ENCODE data around the gene EVA1A.
"Not testable (repeated sequence)": the region's sequence is repeated elsewhere in the genome, so short reads cannot be mapped to it uniquely, and the experiment has no call there.

The EVA1A gene

DNA sequence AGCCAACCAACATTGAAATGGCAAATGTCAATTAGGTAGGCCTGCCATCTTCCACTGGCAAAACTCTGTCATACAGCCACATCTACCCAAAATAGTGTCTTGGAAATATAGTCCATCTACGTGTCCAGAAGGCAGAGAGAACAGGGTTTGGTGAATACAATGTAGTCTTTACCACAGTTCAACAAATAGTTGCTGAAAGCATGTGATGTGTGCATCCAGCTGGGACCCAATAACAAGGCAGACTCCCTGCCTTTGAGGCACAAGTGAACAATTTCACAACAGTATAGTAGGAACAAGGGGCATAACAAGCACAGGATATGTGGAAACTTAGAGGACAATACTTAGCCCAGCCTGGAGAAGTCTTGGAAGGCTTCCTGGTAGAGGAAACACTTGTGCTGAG is 72.6 kb downstream of the EVA1A start:
- TF ChIP-seq, protein P1, sequence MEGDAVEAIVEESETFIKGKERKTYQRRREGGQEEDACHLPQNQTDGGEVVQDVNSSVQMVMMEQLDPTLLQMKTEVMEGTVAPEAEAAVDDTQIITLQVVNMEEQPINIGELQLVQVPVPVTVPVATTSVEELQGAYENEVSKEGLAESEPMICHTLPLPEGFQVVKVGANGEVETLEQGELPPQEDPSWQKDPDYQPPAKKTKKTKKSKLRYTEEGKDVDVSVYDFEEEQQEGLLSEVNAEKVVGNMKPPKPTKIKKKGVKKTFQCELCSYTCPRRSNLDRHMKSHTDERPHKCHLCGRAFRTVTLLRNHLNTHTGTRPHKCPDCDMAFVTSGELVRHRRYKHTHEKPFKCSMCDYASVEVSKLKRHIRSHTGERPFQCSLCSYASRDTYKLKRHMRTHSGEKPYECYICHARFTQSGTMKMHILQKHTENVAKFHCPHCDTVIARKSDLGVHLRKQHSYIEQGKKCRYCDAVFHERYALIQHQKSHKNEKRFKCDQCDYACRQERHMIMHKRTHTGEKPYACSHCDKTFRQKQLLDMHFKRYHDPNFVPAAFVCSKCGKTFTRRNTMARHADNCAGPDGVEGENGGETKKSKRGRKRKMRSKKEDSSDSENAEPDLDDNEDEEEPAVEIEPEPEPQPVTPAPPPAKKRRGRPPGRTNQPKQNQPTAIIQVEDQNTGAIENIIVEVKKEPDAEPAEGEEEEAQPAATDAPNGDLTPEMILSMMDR (IDR thresholded peaks at IDR 0.05; ENCODE audit: extremely low read depth, insufficient read depth, missing control alignments) = no peak
- in situ Hi-C loops (cut with MboI; ENCODE audit: low pct_unique_long_range_greater_than_20kb, low sequenced_read_pairs, unreplicated experiment) = no loop called here
- DNase-seq (ENCODE audit: low spot score) = no peak

DNA sequence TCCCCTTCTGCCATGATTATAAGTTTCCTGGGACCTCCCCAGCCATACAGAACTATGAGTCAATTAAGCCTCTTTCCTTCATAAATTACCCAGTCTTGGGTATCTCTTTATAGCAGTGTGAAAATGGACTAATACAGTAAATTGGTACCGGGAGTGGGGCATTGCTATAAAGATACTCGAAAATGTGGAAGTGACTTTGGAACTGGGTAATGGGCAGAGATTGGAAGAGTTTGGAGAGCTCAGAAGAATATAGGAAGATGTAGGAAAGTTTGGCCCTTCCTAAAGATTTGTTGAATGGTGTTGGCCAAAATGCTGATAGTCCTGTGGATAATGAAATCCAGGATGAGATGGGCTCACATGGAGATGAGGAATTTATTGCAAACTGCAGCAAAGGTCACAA is 74.0 kb downstream of the EVA1A start:
- DNase-seq (ENCODE audit: low spot score); in situ Hi-C loops (cut with MboI; ENCODE audit: low pct_unique_long_range_greater_than_20kb, low sequenced_read_pairs, unreplicated experiment): not testable (repeated sequence)

DNA sequence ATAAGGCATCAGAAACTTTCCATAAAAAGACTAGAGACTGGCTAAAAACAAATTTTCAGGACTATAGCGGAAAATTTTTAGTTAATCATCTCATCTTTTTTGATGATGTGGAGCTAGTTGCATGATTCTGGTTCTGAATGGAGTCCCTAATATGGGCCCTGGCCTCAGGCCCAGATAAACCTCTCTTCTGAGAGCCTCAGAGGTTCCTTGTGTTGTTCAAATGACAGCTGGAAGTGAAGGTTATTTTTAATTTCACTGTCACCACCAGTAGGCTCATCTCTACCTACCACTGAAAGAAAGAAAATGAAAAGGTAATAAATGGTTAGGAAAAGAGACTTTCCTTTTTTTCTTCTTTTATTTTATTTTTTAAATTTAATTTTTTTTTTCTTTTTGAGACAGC is 75.9 kb downstream of the EVA1A start:
- TF ChIP-seq, protein P1 (IDR thresholded peaks at IDR 0.05; ENCODE audit: extremely low read depth, insufficient read depth, missing control alignments) = no peak
- in situ Hi-C loops (cut with MboI; ENCODE audit: low pct_unique_long_range_greater_than_20kb, low sequenced_read_pairs, unreplicated experiment) = no loop called here
- no peak for DNase-seq (ENCODE audit: low spot score)

GRCh38 chr2:75483878-75484277 is 76.9 kb downstream of the EVA1A start:
- TF ChIP-seq, protein P1 (IDR thresholded peaks at IDR 0.05; ENCODE audit: extremely low read depth, insufficient read depth, missing control alignments) = no peak
- no peak for DNase-seq (ENCODE audit: low spot score)
- in situ Hi-C loops (cut with MboI; ENCODE audit: low pct_unique_long_range_greater_than_20kb, low sequenced_read_pairs, unreplicated experiment) = no loop called here

GRCh38 chr2:75482398-75482797 is 78.3 kb downstream of the EVA1A start:
- in situ Hi-C loops (cut with MboI; ENCODE audit: low pct_unique_long_range_greater_than_20kb, low sequenced_read_pairs, unreplicated experiment) = no loop called here
- TF ChIP-seq, protein P1 (IDR thresholded peaks at IDR 0.05; ENCODE audit: extremely low read depth, insufficient read depth, missing control alignments) = no peak
- no peak for DNase-seq (ENCODE audit: low spot score)

DNA sequence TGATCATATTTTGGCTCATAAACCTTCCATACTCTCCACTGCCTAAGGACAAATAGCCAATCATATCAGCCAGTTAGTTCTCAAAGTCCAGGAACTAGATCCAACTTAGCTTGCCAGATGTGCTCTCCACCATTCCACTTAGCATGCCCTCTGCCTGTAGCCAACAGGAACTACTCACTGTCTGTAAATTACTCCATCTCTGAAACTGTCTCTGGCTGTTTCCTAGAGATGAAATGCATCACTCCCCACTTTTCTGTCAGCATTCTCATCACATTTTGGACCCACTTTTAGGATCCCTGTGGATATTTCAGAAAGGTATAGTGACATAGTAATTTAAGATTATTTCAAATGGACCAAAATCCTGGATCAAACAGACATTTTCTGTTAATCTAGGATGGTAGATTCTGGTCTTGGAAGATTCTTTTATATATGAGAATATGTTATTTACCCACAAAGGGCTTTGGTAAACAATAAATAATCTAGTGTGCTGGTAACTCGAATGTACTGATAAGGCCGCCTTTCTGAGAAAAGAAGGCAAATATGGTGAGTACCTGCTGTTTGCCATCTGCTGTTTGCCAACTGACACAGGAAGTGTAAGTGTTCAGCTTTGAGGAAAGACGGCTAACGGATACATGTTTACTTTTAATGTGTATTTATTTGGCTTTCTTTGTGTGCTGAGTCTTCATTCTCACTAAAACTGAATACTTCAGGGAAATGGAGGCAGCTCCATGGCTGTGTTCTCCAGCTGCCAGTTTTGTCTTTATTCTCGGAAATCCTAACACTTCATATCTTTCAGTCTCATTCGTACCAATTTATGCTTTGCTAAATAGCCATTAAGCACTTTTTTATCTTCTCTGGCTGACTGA is 79.5 kb downstream of the EVA1A start:
- in situ Hi-C loops (cut with MboI; ENCODE audit: low pct_unique_long_range_greater_than_20kb, low sequenced_read_pairs, unreplicated experiment) = no loop called here
- TF ChIP-seq, protein P1 (IDR thresholded peaks at IDR 0.05; ENCODE audit: extremely low read depth, insufficient read depth, missing control alignments) = no peak

DNA sequence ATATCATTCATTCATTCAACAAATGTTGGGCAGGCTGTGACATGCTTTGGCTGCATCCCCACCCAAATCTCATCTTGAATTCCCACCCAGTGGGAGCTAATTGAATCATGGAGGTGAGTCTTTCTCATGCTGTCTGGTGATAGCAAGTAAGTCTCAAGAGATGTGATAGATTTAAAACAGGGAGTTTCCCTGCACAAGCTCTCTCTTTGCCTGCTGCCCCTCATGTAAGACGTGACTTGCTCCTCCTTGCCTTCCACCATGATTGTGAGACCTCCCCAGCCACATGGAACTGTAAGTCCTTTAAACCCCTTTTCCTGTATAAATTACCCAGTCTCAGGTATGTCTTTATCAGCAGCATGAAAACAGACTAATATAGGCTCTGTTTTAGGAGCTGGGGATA is 83.0 kb downstream of the EVA1A start:
- in situ Hi-C loops (cut with MboI; ENCODE audit: low pct_unique_long_range_greater_than_20kb, low sequenced_read_pairs, unreplicated experiment); DNase-seq (ENCODE audit: low spot score): not testable (repeated sequence)

More for the DNA sequence above, 79.5 kb downstream of the EVA1A start:
- no peak for DNase-seq (ENCODE audit: low spot score)
